GM15510 (cell line): ENCODE data around the gene SUMO1.

Experiments
- POLR2A ChIP-seq: IDR thresholded peaks from 3 replicates; pipeline ENCODE4 v1.6.1; 2011; ENCODE audit warnings: borderline replicate concordance; ENCODE audit not compliant: insufficient read length; ENCODE audit errors: extremely low read depth

Gene SUMO1

GRCh38 chr2:202208526-202208925 is 29.9 kb downstream of the SUMO1 start:
- no peak for TF ChIP-seq POLR2A

GRCh38 chr2:202204855-202205254 is 33.5 kb downstream of the SUMO1 start:
- TF ChIP-seq POLR2A: no peak

GRCh38 chr2:202203348-202203747 is 35.0 kb downstream of the SUMO1 start:
- no peak for TF ChIP-seq POLR2A

GRCh38 chr2:202201220-202202160 is 36.9 kb downstream of the SUMO1 start:
- TF ChIP-seq POLR2A: no peak

DNA sequence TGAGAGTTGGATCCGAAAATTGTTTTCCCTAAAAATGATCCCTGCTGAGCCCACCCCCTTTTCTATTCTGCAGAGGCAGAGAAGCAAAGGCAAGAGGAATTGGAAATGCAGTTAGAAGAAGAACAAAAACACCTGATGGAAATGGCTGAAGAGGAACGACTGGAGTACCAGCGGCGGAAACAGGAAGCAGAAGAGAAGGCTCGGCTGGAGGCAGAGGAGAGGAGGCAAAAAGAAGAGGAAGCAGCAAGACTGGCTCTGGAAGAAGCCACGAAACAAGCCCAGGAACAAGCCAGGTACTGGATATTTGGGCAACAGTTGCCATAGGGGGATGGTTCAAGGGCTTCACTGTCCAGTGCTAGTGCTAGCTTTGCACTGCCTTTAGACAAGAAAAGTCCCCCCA is 41.7 kb downstream of the SUMO1 start:
- TF ChIP-seq POLR2A: no peak

- no peak for TF ChIP-seq POLR2A
These were observed 44.0 kb downstream of the SUMO1 start for GRCh38 chr2:202194418-202194817.

DNA sequence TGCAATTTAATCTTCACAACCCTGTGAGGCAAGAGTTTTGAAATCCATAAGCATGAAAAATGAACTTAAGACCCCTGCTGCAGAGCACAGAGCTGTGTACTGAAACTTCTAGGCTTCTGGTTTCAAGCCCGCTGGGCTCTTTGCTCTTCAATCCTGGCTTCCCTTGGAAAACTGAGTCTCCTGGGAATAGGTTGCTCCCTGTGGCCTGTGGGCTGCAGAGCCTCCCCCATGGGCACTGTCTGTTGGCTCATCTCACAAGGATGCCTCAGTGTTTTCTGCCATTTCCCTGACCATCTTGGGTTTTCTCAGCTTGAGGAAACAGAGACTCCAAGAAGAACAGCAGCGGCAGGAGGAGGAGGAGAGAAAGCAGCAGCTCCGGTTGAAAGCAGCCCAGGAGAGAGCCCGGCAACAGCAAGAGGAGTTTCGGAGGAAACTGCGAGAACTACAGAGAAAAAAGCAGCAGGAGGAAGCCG is 44.5 kb downstream of the SUMO1 start:
- TF ChIP-seq POLR2A: no peak

DNA sequence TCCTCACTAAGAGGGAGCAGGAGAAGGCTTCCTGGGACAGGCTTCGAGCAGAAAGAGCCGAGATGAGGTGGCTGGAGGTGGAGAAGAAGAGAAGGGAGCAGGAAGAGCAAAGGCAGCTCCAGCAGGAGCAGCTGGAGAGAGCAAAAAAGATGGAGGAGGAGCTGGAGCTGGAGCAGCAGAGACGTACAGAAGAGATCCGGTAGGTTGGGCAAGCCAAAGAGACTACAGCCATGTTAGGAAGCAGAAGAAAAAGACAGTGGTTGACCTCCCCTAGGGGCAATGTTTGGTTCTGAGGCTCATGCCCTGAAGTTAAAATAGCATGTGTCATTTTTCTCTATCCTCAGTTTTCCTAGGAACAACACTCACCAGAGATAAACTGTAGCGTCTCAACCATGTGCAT is 45.1 kb downstream of the SUMO1 start:
- no peak for TF ChIP-seq POLR2A

GRCh38 chr2:202187570-202187969 is 50.8 kb downstream of the SUMO1 start:
- no peak for TF ChIP-seq POLR2A

DNA sequence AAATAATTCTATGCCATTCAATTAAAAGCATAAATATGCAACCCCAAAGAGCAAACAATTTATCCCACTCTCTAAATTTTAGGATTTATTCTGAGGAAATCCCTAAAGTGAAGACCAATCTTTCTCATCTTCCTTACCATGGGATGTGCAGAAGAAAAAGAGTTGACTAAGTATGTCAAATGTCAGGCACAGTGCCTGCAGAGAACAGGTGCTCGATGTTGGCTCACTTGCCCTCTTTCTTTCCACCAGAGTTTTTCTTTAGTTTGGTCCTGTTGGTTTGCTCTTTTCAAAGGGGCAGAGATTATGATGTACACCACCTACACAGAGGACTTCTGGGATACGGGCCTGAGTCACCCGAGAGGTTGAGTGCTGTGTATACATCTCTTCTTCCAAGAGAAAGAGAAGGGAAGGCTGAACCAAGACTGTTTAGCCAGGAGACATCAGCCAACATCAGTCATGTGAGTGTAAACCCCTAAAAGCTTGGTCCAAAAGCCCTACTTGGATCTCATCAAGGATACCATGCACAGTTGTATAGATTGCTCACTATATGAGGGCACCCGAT is 51.7 kb downstream of the SUMO1 start:
- TF ChIP-seq POLR2A: no peak

DNA sequence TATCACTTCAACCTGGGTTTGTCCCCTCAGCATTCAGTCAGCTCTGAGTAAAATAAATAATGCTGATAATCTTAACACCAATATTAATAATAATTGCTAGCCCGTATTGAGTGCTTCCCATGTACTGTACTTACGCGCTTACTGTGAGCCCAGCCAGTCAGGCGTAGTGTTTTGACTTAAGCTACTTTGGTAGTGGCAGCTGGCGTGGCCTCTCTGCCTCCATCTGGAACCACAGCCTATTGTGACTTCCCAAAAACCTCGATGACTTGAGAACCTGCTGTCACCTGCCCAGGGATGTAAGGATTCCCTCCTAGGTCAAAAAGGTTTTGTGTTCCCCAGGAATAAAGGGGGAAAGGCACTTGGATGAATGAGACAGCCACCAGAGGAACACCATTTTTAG is 53.2 kb downstream of the SUMO1 start:
- TF ChIP-seq POLR2A: no peak

- TF ChIP-seq POLR2A: no peak
These were observed 53.8 kb downstream of the SUMO1 start for GRCh38 chr2:202184557-202184956.

GRCh38 chr2:202178346-202178958 is 59.9 kb downstream of the SUMO1 start:
- TF ChIP-seq POLR2A: no peak

DNA sequence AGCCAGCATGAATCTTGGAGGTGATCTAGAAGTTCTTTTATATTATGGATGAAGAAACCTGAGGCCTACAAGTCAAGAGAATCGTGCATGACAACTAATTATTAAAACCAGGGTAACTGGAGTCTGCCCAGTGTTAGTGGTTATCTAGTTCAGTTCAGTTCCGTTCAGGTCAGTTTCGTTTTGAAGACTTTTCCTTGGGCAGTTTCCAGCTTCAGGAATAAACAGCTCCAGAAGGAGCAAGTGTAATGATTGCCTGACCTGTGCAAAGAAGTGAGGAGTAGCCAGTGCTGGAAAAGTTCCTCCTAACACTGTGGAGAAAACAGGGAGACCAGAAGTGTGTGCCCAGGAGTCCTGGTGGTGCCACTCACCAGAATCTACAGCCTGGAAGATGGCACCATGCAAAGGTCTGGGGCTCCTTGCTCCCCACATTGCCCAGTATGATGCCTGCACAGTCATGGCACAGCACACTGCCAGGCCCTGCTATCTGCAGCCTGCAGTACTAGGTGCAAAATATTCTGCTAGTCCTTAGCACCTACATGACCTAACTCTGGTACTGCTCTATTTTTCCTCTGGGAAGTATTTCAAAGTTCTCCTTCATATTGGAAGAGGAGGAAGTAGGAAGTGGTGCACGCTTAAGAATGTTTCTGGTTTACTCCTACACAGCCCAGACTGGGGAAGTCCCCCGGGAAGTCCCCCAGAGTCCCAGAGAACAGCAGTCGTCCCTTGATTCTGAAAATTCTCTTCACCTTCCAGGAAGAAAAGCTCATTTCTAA is 65.8 kb downstream of the SUMO1 start:
- no peak for TF ChIP-seq POLR2A

GRCh38 chr2:202171241-202171825 is 67.1 kb downstream of the SUMO1 start:
- TF ChIP-seq POLR2A: no peak

GRCh38 chr2:202169832-202170424 is 68.5 kb downstream of the SUMO1 start:
- no peak for TF ChIP-seq POLR2A
